DOHH2 (cell line): ENCODE results near the gene PDE8A.
"Not testable (repeated sequence)": the region's sequence is repeated elsewhere in the genome, so short reads cannot be mapped to it uniquely, and the experiment has no call there.

ENCODE experiments used
- H3F3A ChIP-seq: fragments of 200-600 bp; sonication (generic), shearing (Covaris generic); 2 replicates; pipeline ENCODE4 v1.6.0; 2016; ENCODE audit warnings: antibody characterized with exemption, mild to moderate bottlenecking; ENCODE audit not compliant: control insufficient read depth, insufficient read depth
- H3K27ac ChIP-seq: fragments of 200-600 bp; sonication (generic); 2 replicates; pipeline ENCODE4 v1.5.1; 2014; ENCODE audit warnings: low read depth, mild to moderate bottlenecking, low read length, moderate library complexity
- H3K27me3 ChIP-seq: fragments of 200-600 bp; sonication (generic); 2 replicates; pipeline ENCODE4 v1.6.1; 2014; ENCODE audit warnings: mild to moderate bottlenecking, low read length, mixed read lengths; ENCODE audit not compliant: control insufficient read depth
- H3K36me3 ChIP-seq: fragments of 200-600 bp; sonication (generic); 2 replicates; pipeline ENCODE4 v1.6.1; 2014; ENCODE audit warnings: mild to moderate bottlenecking, low read length, moderate library complexity, mixed read lengths; ENCODE audit not compliant: control insufficient read depth
- H3K4me1 ChIP-seq: fragments of 200-600 bp; sonication (generic); 2 replicates; pipeline ENCODE4 v1.6.1; 2014; ENCODE audit warnings: mild to moderate bottlenecking, low read length, mixed read lengths; ENCODE audit not compliant: control insufficient read depth
- H3K4me2 ChIP-seq: fragments of 200-600 bp; sonication (generic); 2 replicates; pipeline ENCODE4 v1.6.0; 2014; ENCODE audit warnings: mild to moderate bottlenecking, low read length, moderate library complexity
- H3K4me3 ChIP-seq: fragments of 200-600 bp; sonication (generic); 2 replicates; pipeline ENCODE4 v1.5.1; 2014; ENCODE audit warnings: mild to moderate bottlenecking, low read length, mixed read lengths
- H3K79me2 ChIP-seq: fragments of 200-600 bp; sonication (generic); 2 replicates; pipeline ENCODE4 v1.6.1; 2014; ENCODE audit warnings: mild to moderate bottlenecking, low read length, mixed read lengths; ENCODE audit not compliant: control insufficient read depth
- H3K9me2 ChIP-seq: fragments of 200-600 bp; sonication (generic); replicated peaks from 2 replicates; pipeline ENCODE4 v1.6.1; 2014; ENCODE audit warnings: mild to moderate bottlenecking, low read length, mixed read lengths; ENCODE audit not compliant: control insufficient read depth
- H3K9me3 ChIP-seq: fragments of 200-600 bp; sonication (generic); 2 replicates; pipeline ENCODE4 v1.6.1; 2014; ENCODE audit warnings: antibody characterized with exemption, low read length, mixed read lengths; ENCODE audit not compliant: control insufficient read depth, insufficient read depth
- H4K20me1 ChIP-seq: fragments of 200-600 bp; sonication (generic); 2 replicates; pipeline ENCODE4 v1.6.0; 2014; ENCODE audit warnings: low read depth, mild to moderate bottlenecking, antibody characterized with exemption, low read length, moderate library complexity; ENCODE audit not compliant: control insufficient read depth, insufficient read depth
- CTCF ChIP-seq: fragments of 200-600 bp; sonication (generic); IDR thresholded peaks from one replicate; pipeline ENCODE4 v1.5.1; 2014; ENCODE audit warnings: antibody characterized with exemption, mild to moderate bottlenecking, low read depth, low read length; ENCODE audit not compliant: poor library complexity, severe bottlenecking
- EZH2phosphoT487 ChIP-seq: fragments of 200-600 bp; sonication (generic); IDR thresholded peaks from 2 replicates; pipeline ENCODE4 v1.6.1; 2017; ENCODE audit warnings: borderline replicate concordance, mild to moderate bottlenecking, antibody characterized with exemption, low read length, moderate library complexity, mixed read lengths

Gene PDE8A

GRCh38 chr15:84991014-84991712 is 9.5 kb downstream of the PDE8A start:
- peak overlapping the region; percentile 24 for H3K4me2 ChIP-seq
- H3K4me1 ChIP-seq = peaks cover 39% of the 10 kb centered on the region
- TF ChIP-seq EZH2phosphoT487 (no peak), CTCF (no peak)
- 0 out of 2 replicates have a peak, but pooled peaks cover 4% of the 10 kb centered on the region for H4K20me1 ChIP-seq
- H3K27ac ChIP-seq = no peak overlapping the region
- H3K36me3 ChIP-seq = no peaks in the 10 kb centered on the region
- H3F3A ChIP-seq = 0 out of 2 replicates have a peak, but pooled peaks cover 3% of the 10 kb centered on the region
- peaks cover 57% of the 10 kb centered on the region for H3K79me2 ChIP-seq
- H3K9me2 ChIP-seq = no peaks in the 10 kb centered on the region
- 0 out of 2 replicates have a peak overlapping the region, but pooled peaks have one; percentile 8 for H3K4me3 ChIP-seq
- no peaks in the 10 kb centered on the region for H3K27me3 ChIP-seq
- no peaks in the 10 kb centered on the region for H3K9me3 ChIP-seq

GRCh38 chr15:84992157-84992944 is 10.7 kb downstream of the PDE8A start:
- Histone ChIP-seq H3K79me2 (peaks cover 55% of the 10 kb centered on the region), H3K4me3 (no peak overlapping the region), H3K4me2 (no peak overlapping the region), H3K4me1 (peaks cover 31% of the 10 kb centered on the region), H3F3A (no peaks in the 10 kb centered on the region), H3K27me3 (no peaks in the 10 kb centered on the region), H3K27ac (no peak overlapping the region), H3K9me3 (no peaks in the 10 kb centered on the region), H4K20me1 (0 out of 2 replicates have a peak, but pooled peaks cover 4% of the 10 kb centered on the region), H3K9me2 (no peaks in the 10 kb centered on the region), H3K36me3 (no peaks in the 10 kb centered on the region)
- TF ChIP-seq EZH2phosphoT487 = no peak
- TF ChIP-seq CTCF = no peak

DNA sequence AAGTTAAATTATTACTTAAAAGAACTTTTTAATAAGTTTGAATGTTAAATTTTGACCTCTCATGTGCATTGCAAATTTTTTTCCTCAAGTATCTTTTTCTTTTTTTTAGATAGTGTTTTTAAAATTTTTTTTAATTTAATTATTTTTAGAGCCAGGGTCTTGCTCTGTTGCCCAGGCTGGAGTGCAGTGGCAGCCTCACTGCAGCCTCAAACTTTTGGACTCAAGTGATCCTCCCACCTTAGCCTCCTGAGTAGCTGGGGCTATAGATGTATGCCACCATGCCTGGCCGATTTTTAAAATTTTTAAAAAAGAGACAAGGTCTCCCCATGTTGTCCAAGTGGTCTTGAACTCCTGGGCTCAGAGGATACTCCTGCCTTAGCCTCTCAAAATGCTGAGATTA is 14.4 kb downstream of the PDE8A start:
- Histone ChIP-seq H3K4me2 (no peak overlapping the region), H3K4me1 (peaks cover 5% of the 10 kb centered on the region), H3K4me3 (no peak overlapping the region), H3K79me2 (peaks cover 40% of the 10 kb centered on the region), H4K20me1 (0 out of 2 replicates have a peak, but pooled peaks cover 4% of the 10 kb centered on the region), H3K9me2 (no peaks in the 10 kb centered on the region), H3K27ac (no peak overlapping the region), H3K27me3 (no peaks in the 10 kb centered on the region), H3F3A (no peaks in the 10 kb centered on the region), H3K9me3 (no peaks in the 10 kb centered on the region), H3K36me3 (no peaks in the 10 kb centered on the region)
- TF ChIP-seq CTCF (no peak), EZH2phosphoT487 (no peak)

GRCh38 chr15:84996714-84997113 is 15.1 kb downstream of the PDE8A start:
- not testable (repeated sequence) for H3K4me2 ChIP-seq, H3K4me3 ChIP-seq, H3F3A ChIP-seq, H4K20me1 ChIP-seq, H3K9me3 ChIP-seq, H3K9me2 ChIP-seq, H3K27me3 ChIP-seq, H3K4me1 ChIP-seq, H3K36me3 ChIP-seq, H3K27ac ChIP-seq
- peaks cover 38% of the 10 kb centered on the region for H3K79me2 ChIP-seq

- not testable (repeated sequence) for H3K4me3 ChIP-seq, H4K20me1 ChIP-seq, H3K9me2 ChIP-seq, H3K36me3 ChIP-seq, H3K4me2 ChIP-seq, H3K27ac ChIP-seq, H3K9me3 ChIP-seq, H3K4me1 ChIP-seq, H3K27me3 ChIP-seq, H3F3A ChIP-seq
- peaks cover 42% of the 10 kb centered on the region for H3K79me2 ChIP-seq
Observed at GRCh38 chr15:84997214-84997613, 15.6 kb downstream of the PDE8A start.
